ENCODE data around the gene OR2L3.
"Not testable (repeated sequence)": the region's sequence is repeated elsewhere in the genome, so short reads cannot be mapped to it uniquely, and the experiment has no call there.

OR2L3 gene, protein sequence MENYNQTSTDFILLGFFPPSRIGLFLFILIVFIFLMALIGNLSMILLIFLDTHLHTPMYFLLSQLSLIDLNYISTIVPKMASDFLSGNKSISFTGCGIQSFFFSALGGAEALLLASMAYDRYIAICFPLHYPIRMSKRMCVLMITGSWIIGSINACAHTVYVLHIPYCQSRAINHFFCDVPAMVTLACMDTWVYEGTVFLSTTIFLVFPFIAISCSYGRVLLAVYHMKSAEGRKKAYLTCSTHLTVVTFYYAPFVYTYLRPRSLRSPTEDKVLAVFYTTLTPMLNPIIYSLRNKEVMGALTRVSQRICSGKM

DNA sequence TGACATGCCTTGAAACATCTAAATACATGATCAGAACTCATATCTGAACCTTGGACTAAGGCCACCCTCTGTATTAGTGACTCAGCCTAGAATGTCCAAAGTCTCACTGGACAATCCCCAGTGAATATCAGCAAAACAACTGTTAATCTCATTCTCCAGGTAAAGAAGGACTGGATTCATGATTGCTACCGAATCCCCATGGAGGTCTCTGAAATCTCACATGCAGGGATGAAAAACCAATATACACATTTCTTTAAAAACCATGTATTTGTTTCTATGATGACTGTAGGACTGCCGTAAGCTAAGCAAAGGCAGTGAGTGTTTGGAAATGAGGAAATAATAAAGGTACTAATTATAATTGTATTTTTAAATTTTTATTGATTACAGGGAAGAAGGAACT, at the start of gene OR2L3:
TSS of gene OR2L3 (plus strand) at position 301 of the 400 bp plus-strand sequence. CDS start 13,846 bp downstream, outside the sequence.
- DNase-seq = no peak

GRCh38 chr1:247998811-247999210, 47.8 kb upstream of the OR2L3 start:
- no peak for DNase-seq

DNA sequence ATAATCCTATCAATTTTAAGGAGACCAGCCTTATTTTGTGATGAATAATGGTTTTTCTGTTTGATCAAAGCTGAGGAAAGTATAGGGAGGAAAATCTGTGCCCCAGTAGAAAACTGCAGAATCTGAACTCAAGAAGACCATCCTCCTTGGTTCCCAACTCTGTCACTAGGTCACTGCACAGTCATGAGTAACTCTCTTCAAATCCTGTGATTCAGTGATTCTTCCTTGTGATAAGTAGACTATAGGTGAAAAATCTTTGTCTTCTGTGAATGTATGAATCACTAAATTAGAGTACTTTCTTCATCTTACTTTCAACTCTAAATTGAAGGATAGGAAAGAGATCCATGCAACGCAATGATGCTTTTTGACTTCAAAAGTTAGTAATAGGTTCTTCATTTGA, 46.5 kb upstream of the OR2L3 start:
- DNase-seq = no peak

DNA sequence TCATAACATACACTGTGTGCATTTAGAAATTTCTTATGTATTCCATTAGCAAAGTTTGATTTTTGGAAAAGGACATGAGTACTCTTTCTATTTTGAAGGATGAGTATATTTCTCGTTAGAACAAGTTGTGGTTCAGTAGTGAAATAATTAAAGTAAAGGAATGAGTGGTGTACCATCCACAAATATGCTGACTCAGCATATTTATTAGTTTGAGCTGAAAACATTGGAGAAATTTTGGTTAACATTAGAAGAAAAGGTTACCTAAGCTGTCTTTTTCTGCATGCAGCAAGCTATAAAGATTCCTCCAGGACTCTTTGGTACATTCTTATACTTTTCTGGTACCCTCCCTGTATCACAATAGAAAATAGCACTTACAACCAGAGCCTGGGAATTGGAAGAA, 38.9 kb upstream of the OR2L3 start:
- DNase-seq = no peak

GRCh38 chr1:248009681-248010080, 37.0 kb upstream of the OR2L3 start:
- DNase-seq = no peak

- no peak for DNase-seq
Observed at GRCh38 chr1:248013229-248013710, 33.4 kb upstream of the OR2L3 start, which contains the start of gene OR2L5. Gene OR2L5 (plus strand): TSS chr1:248013660. CDS start chr1:248021948, 8,288 bp downstream.

- no peak for DNase-seq
Observed at GRCh38 chr1:248015803-248016202, 30.8 kb upstream of the OR2L3 start.

DNA sequence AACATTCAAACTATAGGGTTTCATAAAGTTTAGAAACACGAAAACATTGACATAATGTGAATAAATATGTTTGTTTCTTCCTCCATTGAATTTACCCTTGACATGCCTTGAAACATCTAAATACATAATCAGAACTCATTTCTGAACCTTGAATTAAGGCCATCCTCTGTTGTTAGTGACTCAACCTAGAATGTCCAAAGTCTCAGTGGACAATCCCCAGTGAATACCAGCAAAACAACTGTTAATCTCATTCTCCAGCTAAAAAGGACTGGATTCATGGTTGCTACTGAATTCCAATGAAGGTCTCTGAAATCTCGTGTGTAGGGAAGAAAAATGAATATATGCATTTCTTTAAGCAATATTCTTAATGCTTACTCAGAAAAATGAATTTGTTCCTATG, 16.9 kb upstream of the OR2L3 start, which contains the start of gene OR2L2:
TSS of gene OR2L2 (plus strand) at position 301 of the 400 bp plus-strand sequence. CDS start 8,198 bp downstream, outside the sequence.
- no peak for DNase-seq

DNA sequence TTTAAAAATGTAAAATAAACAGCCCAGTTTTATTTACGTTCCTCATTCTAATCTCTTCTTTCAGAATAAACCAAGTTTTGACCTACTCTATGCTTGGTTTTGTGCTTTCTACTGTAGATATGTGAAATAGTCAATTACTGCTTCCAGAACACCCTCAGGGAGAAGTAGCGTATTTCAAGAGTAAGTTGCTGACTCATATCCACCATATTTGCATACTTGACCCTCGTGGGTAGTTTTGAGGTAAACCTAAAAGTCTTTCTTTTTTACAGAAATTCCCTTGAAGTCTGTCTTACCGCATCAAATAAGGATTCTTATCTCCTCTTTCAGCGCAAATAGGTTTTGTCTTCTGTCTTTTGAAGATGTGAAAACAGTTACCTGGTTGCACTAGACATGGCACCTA, 1.4 kb upstream of the OR2L3 start:
- DNase-seq = no peak

GRCh38 chr1:248047008-248047407, 372 bp downstream of the OR2L3 start:
- DNase-seq = no peak

DNA sequence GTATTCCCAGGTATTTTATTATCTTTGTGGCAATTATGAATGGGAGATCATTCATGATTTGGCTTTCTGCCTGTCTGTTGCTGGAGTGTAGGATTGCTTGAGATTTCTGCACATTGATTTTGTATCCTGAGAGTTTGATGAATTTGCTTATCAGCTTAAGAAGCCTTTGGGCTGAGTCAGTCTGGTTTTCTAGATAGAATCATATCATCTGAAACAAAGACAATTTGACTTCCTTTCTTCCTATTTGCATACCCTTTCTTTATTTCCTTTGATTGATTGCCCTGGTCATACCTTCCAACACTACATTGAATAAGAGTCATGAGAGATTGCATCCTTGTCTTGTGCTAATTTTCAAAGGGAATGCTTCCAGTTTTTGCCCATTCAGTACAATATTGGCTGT, 8.0 kb downstream of the OR2L3 start:
- DNase-seq = no peak

DNA sequence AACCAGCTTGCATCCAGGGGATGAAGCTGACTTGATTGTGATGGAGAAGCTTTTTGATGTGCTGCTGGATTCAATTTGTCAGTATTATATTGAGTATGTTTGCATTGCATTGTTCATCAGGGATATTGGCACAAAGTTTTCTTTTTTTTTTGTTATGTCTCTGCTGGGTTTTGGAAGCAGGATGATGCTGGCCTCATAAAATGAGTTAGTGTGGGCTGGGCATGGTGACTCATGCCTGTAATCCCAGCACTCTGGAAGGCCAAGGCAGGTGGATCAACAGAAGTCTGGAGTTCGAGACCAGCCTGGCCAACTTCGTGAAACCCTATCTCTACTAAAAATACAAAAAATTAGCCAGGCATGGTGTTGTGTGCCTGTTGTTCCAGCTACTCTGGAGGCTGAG, 8.6 kb downstream of the OR2L3 start:
- DNase-seq = no peak

DNA sequence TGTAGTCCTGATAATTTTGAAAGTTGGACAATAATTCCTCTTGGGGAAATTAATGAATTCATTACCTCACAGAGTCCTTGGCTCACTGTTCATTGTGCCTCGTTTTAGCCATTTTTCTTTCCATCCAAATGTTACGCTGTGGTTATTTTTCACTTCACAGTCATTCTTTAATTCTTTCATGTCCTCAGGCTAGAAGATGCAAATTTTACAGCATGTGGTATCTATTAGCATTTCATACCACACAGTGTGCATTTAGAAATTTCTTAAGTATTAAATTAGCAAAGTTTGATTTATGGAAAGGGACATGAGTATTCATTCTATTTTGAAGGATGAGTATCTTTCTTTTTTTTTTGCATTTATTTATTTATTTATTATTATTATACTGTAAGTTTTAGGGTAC, 18.4 kb downstream of the OR2L3 start:
- DNase-seq = no peak

DNA sequence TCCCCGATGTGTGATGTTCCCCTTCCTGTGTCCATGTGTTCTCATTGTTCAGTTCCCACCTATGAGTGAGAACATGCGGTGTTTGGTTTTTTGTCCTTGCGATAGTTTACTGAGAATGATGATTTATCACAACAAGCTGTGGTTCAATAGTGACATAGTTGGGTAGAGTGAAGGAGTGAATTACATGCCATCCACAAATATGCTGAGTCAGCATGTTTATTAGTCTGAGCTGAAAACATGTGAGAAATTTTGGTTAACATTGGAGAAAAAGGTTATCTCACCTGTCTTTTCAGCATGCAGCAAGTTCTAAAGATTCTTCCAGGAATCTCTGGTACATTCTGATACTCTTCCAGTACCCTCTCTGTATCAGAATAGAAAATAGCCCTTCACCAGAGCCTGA, 19.0 kb downstream of the OR2L3 start:
- no peak for DNase-seq

DNA sequence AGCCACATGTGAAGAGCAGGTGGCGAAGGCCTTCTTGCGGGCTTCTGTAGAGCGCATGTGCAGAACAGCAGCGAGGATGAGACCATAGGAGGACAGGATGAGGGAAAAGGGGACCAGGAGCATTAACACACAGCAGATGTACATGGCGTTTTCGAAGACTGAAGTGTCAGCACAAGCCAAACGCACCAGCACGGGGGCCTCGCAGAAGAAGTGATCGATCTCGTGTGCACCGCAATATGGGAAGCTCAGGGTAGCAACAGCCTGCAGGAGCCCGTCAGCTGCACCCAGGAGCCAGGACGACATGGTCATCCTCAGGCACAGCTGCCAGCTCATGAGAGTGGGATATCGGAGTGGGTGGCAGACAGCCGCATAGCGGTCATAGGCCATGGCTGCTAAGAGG, 37.2 kb downstream of the OR2L3 start:
- not testable (repeated sequence) for DNase-seq

- no peak for DNase-seq
Observed at GRCh38 chr1:248094884-248095283, 48.2 kb downstream of the OR2L3 start, which contains the start of gene OR2L13. Gene OR2L13 (plus strand): TSS chr1:248095184. CDS start chr1:248099376, 4,192 bp downstream.

GRCh38 chr1:248098529-248098928, 51.9 kb downstream of the OR2L3 start:
- DNase-seq = no peak

GRCh38 chr1:248102847-248103246, 56.2 kb downstream of the OR2L3 start:
- no peak for DNase-seq

DNA sequence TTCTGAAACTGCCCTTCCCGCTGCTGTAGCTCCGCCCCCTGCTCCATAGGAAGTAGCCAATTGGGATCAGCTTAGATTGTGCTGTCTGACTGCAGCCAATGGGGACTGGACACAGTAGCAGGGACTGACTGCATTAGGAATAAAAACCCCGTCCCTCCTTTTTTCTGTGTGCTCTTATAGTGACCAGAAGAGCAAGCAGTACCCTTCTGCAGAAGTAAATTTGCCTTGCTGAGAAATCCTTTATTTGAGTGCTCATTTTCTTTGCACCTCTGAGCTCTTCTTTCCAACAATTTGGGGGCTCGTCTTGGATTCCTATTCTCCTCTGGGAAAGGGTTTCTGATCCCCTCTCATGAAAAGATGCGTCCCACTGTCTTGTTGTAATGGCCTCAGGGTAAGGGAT, 64.5 kb downstream of the OR2L3 start:
- no peak for DNase-seq
